ENCODE measurements around the gene OR5K1. TPM values are rescaled to one million over a fixed set of nuclear protein-coding genes. Genes with fewer than 3 reads are reported as not detected.

Gene OR5K1
- total and polyA plus RNA-seq, 2 of the 4 experiments (the other 2 are of a cell fraction), result not detected

DNA sequence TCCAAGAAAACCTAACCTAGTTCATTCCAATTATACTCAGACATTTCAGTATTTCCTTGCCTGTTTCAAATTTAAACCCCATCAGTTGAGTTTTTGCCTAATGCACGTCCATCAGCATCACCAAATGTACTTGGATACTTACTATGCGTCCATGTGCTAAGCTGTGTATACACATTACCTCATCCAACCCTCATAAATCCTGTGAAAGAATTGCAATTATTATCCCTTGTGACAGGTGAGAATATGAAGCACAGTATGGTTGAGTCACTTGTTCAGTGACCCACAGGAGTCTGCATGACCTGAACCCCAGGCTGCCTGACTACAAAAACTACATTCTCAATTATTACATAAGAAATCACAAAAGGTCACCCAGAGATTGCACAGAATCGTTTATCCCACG, 37.0 kb downstream of the OR5K1 start:
- H3K56ac ChIP-seq (ENCODE audit: extremely low read depth, insufficient read depth, low read length), result no peak overlapping the region
- no peaks in the 10 kb centered on the region for H3K9me1 ChIP-seq (ENCODE audit: insufficient read depth, low read length)
- H3K79me1 ChIP-seq (ENCODE audit: low read depth in 1 of 2, low read length in 2 of 2), result no peaks in the 10 kb centered on the region
- no peak overlapping the region for H2BK15ac ChIP-seq (ENCODE audit: low read depth, low read length)
- H4K5ac ChIP-seq (ENCODE audit: low read depth, low read length), result no peak overlapping the region
- H2BK120ac ChIP-seq (ENCODE audit: low read depth, low read length), result no peak overlapping the region
- H4K91ac ChIP-seq (ENCODE audit: insufficient read depth, low read depth, low read length), result no peak overlapping the region
- H3K27ac ChIP-seq (ENCODE audit: insufficient read depth, low read length), result no peak overlapping the region
- no peak overlapping the region for H2AK5ac ChIP-seq (ENCODE audit: low read depth, low read length)
- DNase-seq (no peak), ATAC-seq (ENCODE audit: low read depth) (no peak)
- no peaks in the 10 kb centered on the region for H3K36me3 ChIP-seq (ENCODE audit: control insufficient read depth, insufficient read depth, low read length)
- intact Hi-C loops (cut with micrococcal nuclease) (no loop called here), in situ Hi-C loops (cut with MboI; ENCODE audit: low sequenced_read_pairs) (no loop called here), dilution Hi-C loops (cut with HindIII; ENCODE audit: low sequenced_read_pairs, unreplicated experiment) (no loop called here)
- H3K4me2 ChIP-seq (ENCODE audit: low read depth, low read length), result no peak overlapping the region
- no peaks in the 10 kb centered on the region for H4K20me1 ChIP-seq (ENCODE audit: insufficient read depth, low read length)
- WGBS, 2 experiments (ENCODE audit: extremely low coverage in 2 of 2, insufficient read length in 1 of 2), result 50% methylated on average over 1 of the region's 4 CpGs; no CpG with 5 or more reads in 1 of the 2 experiments
- no peak overlapping the region for H2AFZ ChIP-seq (replicated peaks; ENCODE audit: low read length, poor library complexity)
- TF ChIP-seq FOS (IDR thresholded peaks at IDR 0.05; ENCODE audit: low read depth, low read length) (no peak), NFE2L2 (IDR thresholded peaks at IDR 0.05; ENCODE audit: low read depth, low read length) (no peak), BHLHE40 (IDR thresholded peaks at IDR 0.05; ENCODE audit: low read depth, low read length) (no peak), POLR2A (IDR thresholded peaks at IDR 0.05; ENCODE audit: low read depth, low read length) (no peak)
- TF ChIP-seq, protein P1, sequence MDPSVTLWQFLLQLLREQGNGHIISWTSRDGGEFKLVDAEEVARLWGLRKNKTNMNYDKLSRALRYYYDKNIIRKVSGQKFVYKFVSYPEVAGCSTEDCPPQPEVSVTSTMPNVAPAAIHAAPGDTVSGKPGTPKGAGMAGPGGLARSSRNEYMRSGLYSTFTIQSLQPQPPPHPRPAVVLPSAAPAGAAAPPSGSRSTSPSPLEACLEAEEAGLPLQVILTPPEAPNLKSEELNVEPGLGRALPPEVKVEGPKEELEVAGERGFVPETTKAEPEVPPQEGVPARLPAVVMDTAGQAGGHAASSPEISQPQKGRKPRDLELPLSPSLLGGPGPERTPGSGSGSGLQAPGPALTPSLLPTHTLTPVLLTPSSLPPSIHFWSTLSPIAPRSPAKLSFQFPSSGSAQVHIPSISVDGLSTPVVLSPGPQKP (IDR thresholded peaks at IDR 0.05; ENCODE audit: borderline replicate concordance, low read depth, low read length), result no peak
- H3K9ac ChIP-seq (ENCODE audit: low read depth, low read length), result no peak overlapping the region
- H3K9me3 ChIP-seq (ENCODE audit: control insufficient read depth, insufficient read depth, low read length), result no peaks in the 10 kb centered on the region
- BruUV-seq (replicated peaks), result no TSS peak
- H3K14ac ChIP-seq (replicated peaks; ENCODE audit: low read depth, low read length), result no peak overlapping the region
- H2BK20ac ChIP-seq (ENCODE audit: low read depth, low read length), result no peak overlapping the region
- CTCF ChIA-PET, result no interaction called here
- H3K23ac ChIP-seq (ENCODE audit: low read depth, low read length), result no peak overlapping the region
- H3K27me3 ChIP-seq (ENCODE audit: control insufficient read depth, insufficient read depth, low read length), result no peaks in the 10 kb centered on the region
- H2BK5ac ChIP-seq (ENCODE audit: low read depth, low read length, poor library complexity, severe bottlenecking), result no peak overlapping the region
- no peak overlapping the region for H3K4ac ChIP-seq (ENCODE audit: low read depth, low read length)
- POLR2A ChIA-PET (ENCODE audit: unreplicated experiment), result no interaction called here
- no peak overlapping the region for H3K18ac ChIP-seq (ENCODE audit: low read depth, low read length)
- H4K8ac ChIP-seq (ENCODE audit: low read depth in 2 of 2, low read length in 2 of 2), result no peak overlapping the region
- no peak overlapping the region for H2AK9ac ChIP-seq (replicated peaks; ENCODE audit: low read depth, low read length, poor library complexity)
- no peaks in the 10 kb centered on the region for H3K4me1 ChIP-seq (ENCODE audit: control insufficient read depth, insufficient read depth, low read length)
- H3K4me3 ChIP-seq (ENCODE audit: insufficient read depth, low read depth, low read length), result no peak overlapping the region
